ENCODE measurements around the gene ACTL8. TPM values are rescaled to one million over a fixed set of nuclear protein-coding genes. Genes with fewer than 3 reads are reported as not detected.

ACTL8 gene
- total and polyA plus RNA-seq, 12 donors: not detected

GRCh38 chr1:17852383-17852782 lies 97.2 kb downstream of the ACTL8 start:
- Histone ChIP-seq H3K27ac (no peak overlapping the region), H3K27me3 (peaks cover 0 to 10% (median 0%) of the 10 kb centered on the region in 7 donors), H3K4me1 (no peaks in the 10 kb centered on the region), H3K9me3 (peaks cover 0 to 4% (median 0%) of the 10 kb centered on the region in 11 donors), H3K4me3 (no peak overlapping the region), H3K36me3 (no peaks in the 10 kb centered on the region)
- ATAC-seq: no peak
- DNase-seq: no peak
- WGBS, 2 donors: 68 to 70% methylated on average over 5 of the region's 5 CpGs
- TF ChIP-seq, protein P1, sequence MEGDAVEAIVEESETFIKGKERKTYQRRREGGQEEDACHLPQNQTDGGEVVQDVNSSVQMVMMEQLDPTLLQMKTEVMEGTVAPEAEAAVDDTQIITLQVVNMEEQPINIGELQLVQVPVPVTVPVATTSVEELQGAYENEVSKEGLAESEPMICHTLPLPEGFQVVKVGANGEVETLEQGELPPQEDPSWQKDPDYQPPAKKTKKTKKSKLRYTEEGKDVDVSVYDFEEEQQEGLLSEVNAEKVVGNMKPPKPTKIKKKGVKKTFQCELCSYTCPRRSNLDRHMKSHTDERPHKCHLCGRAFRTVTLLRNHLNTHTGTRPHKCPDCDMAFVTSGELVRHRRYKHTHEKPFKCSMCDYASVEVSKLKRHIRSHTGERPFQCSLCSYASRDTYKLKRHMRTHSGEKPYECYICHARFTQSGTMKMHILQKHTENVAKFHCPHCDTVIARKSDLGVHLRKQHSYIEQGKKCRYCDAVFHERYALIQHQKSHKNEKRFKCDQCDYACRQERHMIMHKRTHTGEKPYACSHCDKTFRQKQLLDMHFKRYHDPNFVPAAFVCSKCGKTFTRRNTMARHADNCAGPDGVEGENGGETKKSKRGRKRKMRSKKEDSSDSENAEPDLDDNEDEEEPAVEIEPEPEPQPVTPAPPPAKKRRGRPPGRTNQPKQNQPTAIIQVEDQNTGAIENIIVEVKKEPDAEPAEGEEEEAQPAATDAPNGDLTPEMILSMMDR (IDR thresholded peaks at IDR 0.05): no peak
- intact Hi-C loops (cut with DNase I): no loop called here

DNA sequence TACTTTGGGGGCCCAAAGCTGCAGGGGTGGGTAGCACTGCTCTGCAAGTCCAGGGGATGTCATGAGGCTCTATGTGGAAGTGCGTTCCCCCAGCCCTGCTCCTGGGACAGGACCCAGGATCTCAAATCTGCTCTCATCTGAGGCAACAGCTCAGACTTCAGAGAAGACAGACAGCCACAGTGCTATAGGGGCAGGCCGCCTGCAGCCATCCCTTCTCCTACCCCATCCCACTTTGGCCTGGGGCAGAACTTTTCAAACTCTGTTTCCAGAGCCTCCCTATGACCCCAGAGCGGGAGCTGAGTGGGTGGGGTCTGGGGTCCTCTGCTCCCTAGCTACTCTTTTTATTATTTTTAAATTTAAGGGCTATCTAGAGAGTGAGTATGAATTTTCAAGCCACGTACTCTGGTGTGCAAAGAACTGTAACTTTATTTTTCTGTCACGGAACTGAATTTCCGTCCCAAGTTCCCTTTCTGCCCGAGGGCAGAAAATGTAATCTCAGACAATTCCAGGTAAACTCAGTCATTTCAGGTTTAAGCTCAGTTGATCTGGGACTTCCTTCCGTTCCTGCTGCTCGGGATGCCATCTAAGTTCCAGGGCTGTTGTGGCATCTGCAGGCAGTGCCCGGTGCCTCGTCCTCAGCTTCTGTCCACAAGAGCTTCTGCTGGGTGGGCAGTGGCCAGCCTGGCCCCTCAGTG lies 98.3 kb downstream of the ACTL8 start:
- H3K36me3 ChIP-seq: no peaks in the 10 kb centered on the region
- H3K27me3 ChIP-seq: peaks cover 0 to 8% (median 0%) of the 10 kb centered on the region in 7 donors
- no peak for ATAC-seq
- H3K9me3 ChIP-seq: peaks cover 0 to under 1% (median 0%) of the 10 kb centered on the region in 11 donors
- 70 to 80% methylated on average over 11 of the region's 11 CpGs for WGBS, 2 donors
- no peak overlapping the region for H3K27ac ChIP-seq
- no peaks in the 10 kb centered on the region for H3K4me1 ChIP-seq
- H3K4me3 ChIP-seq: no peak overlapping the region
- TF ChIP-seq, protein P1 (IDR thresholded peaks at IDR 0.05): no peak
- DNase-seq: no peak
- intact Hi-C loops (cut with DNase I): no loop called here

DNA sequence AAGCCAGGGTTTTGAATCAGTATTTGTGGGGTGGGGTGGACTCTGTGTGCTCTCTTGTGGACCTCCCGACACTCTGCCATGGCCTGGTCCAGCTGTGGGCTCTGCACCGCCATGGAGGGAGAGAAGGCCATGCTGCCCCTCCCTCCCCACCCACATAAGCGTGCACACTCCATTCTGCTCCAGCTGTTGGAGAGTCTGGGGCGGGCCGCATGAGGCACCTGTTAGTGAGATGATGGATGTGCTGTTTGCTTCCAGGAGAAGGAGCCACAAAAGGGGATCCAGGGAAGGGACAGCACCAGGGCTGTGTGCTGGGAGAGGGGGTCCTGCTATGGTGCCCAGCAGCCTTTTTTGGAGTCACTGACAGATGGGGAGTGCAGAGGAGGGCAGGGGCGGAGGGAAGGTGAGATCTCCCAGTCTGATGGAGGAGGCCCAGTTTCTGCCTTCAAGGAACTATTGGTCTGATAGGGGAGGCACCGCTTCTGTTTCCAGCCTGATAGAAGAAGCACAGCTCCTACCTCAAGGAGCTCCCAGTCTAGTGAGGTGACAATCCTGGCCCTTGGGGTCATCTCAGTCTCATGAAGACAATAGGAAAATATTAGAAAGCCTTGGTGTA lies 101.5 kb downstream of the ACTL8 start:
- Histone ChIP-seq H3K4me3 (no peak overlapping the region), H3K36me3 (no peaks in the 10 kb centered on the region), H3K27ac (no peak overlapping the region), H3K9me3 (no peaks in the 10 kb centered on the region), H3K27me3 (peaks cover 0 to 8% (median 0%) of the 10 kb centered on the region in 7 donors), H3K4me1 (no peaks in the 10 kb centered on the region)
- intact Hi-C loops (cut with DNase I): no loop called here
- no peak for ATAC-seq
- WGBS, 2 donors: 80 to 87% methylated on average over 7 of the region's 7 CpGs
- DNase-seq: no peak
- TF ChIP-seq, protein P1 (IDR thresholded peaks at IDR 0.05): no peak

DNA sequence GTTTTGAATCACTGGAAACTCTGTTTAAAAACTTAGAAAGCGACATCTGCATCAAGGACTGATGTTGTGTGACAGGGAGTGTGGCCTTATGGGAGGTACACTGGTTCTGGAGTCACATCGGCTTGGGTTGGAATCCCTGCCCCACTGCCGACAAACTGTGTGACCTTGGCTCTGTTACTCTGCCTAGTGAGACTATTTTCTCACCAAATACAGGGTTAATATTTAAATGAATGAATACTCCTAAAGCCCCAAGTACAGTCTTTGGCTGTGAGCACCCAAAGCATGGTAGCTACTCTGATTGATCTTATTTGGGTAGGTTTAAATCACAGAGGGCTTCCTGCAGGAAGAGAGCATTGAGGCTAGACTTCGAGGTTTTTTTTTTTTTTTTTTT lies 102.0 kb downstream of the ACTL8 start:
- 68 to 79% methylated on average over 4 of the region's 4 CpGs for WGBS, 2 donors
- no peak overlapping the region for H3K27ac ChIP-seq
- H3K27me3 ChIP-seq: peaks cover 0 to 8% (median 0%) of the 10 kb centered on the region in 7 donors
- no peaks in the 10 kb centered on the region for H3K36me3 ChIP-seq
- DNase-seq: no peak
- no peaks in the 10 kb centered on the region for H3K9me3 ChIP-seq
- TF ChIP-seq, protein P1 (IDR thresholded peaks at IDR 0.05): no peak
- intact Hi-C loops (cut with DNase I): no loop called here
- no peak overlapping the region for H3K4me3 ChIP-seq
- ATAC-seq: no peak
- H3K4me1 ChIP-seq: no peaks in the 10 kb centered on the region

Measured in heart right ventricle (tissue), 16 donors.